Stimulated activated naive CD8-positive, alpha-beta T cell treated with anti-CD3 and anti-CD28 coated beads, Interleukin-15, Interleukin-2, amounts not matched to agents 100 ng/mL and 50 ng/mL, for 24 hours (primary cell): Measurements from ENCODE around the gene SLC6A7.
"Not testable (repeated sequence)": the region's sequence is repeated elsewhere in the genome, so short reads cannot be mapped to it uniquely, and the experiment has no call there.

Experiments used
- H3K27ac Mint-ChIP-seq: one replicate; pipeline ENCODE4 v1.8.0; 2021; ENCODE audit warnings: mild to moderate bottlenecking, mixed read lengths
- H3K27me3 Mint-ChIP-seq: one replicate; pipeline ENCODE4 v1.8.0; 2021; ENCODE audit warnings: mixed read lengths
- H3K36me3 Mint-ChIP-seq: one replicate; pipeline ENCODE4 v1.8.0; 2021; ENCODE audit warnings: low read depth, mixed read lengths
- H3K4me1 Mint-ChIP-seq: one replicate; pipeline ENCODE4 v1.8.0; 2021; ENCODE audit warnings: low read depth, mixed read lengths
- H3K4me3 Mint-ChIP-seq: one replicate; pipeline ENCODE4 v1.8.0; 2021; ENCODE audit warnings: mild to moderate bottlenecking, mixed read lengths
- H3K9me3 Mint-ChIP-seq: one replicate; pipeline ENCODE4 v1.8.0; 2021; ENCODE audit warnings: mixed read lengths

Gene SLC6A7

GRCh38 chr5:150239794-150240122 lies 49.9 kb downstream of the SLC6A7 start:
- H3K36me3 Mint-ChIP-seq, result no peaks in the 10 kb centered on the region
- no peak overlapping the region for H3K4me3 Mint-ChIP-seq
- no peaks in the 10 kb centered on the region for H3K9me3 Mint-ChIP-seq
- no peaks in the 10 kb centered on the region for H3K4me1 Mint-ChIP-seq
- no peaks in the 10 kb centered on the region for H3K27me3 Mint-ChIP-seq
- no peak overlapping the region for H3K27ac Mint-ChIP-seq

DNA sequence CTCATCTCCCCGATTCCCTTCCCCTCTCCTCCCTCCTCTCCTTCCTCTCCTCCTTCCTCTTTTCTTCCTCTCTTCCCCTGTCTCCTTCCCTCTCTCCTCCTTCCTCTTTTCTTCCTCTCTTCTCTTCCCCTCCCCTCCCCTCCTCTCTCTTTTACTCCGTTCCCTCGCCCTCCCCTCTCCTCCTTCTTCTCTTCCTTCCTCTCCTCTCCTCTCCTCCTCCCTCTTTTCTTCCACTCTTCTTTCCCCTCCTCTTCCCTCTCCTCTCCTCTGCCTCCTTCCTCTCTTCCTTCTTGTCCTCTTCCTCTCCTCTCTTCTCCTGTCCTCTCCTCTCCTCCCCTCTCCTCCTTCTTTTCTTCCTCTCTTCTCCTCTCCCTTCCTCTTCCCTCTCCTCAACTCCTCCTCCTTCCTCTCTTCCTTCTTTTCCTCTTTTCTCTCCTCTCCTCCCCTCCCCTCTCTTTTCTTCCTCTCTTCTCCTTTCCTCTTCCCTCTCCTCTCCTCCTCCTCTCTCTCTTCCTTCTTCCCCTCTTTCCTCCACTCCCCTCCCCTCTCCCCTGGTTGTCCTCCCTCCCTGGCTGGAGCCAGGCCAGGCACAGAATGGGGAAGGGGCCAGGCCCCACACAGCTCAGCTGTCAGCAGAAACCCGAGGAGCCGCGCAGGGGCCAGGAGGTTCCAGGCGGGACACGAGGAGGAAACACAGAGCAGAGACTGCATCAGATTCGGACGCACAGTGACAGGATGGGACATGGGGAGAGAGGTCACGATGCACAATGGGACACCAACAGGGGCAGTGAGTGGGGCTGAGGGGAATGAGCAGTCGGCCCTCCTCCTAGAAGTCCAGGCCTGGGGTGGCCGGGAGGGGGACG lies 51.7 kb downstream of the SLC6A7 start:
- H3K4me3 Mint-ChIP-seq, result no peak overlapping the region
- H3K36me3 Mint-ChIP-seq, result no peaks in the 10 kb centered on the region
- no peak overlapping the region for H3K27ac Mint-ChIP-seq

GRCh38 chr5:150242251-150242894 lies 52.5 kb downstream of the SLC6A7 start:
- Mint-ChIP-seq H3K4me1 (no peaks in the 10 kb centered on the region), H3K9me3 (no peaks in the 10 kb centered on the region), H3K36me3 (no peaks in the 10 kb centered on the region), H3K27me3 (no peaks in the 10 kb centered on the region), H3K4me3 (no peak overlapping the region), H3K27ac (no peak overlapping the region)

More for the DNA sequence above, 51.7 kb downstream of the SLC6A7 start:
- Mint-ChIP-seq H3K27me3 (no peaks in the 10 kb centered on the region), H3K4me1 (no peaks in the 10 kb centered on the region), H3K9me3 (no peaks in the 10 kb centered on the region)

- no peaks in the 10 kb centered on the region for H3K36me3 Mint-ChIP-seq
These were observed 53.7 kb downstream of the SLC6A7 start for GRCh38 chr5:150243590-150243989.

DNA sequence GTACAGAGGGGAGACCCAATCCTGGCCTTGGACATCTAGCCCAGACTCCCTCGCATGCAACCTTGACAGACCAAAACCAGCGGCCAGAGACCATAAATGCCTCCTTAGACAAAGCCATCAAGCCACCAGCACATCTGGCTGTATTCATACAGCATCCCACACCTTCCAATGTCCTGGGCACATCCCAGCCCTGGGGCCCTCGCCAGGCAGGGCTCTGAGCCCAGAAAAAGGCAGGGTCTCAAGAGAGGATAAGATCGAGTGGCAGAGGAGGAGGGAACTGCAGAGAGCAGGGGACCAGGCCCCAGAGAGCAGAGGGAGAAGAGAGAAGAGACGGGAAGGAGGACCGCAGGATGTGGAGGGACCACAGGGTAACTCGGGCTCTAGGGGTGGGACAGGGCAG lies 54.3 kb downstream of the SLC6A7 start:
- H3K36me3 Mint-ChIP-seq, result no peaks in the 10 kb centered on the region
- no peak overlapping the region for H3K27ac Mint-ChIP-seq
- H3K4me3 Mint-ChIP-seq, result no peak overlapping the region
- H3K4me1 Mint-ChIP-seq, result no peaks in the 10 kb centered on the region
- H3K9me3 Mint-ChIP-seq, result no peaks in the 10 kb centered on the region
- no peaks in the 10 kb centered on the region for H3K27me3 Mint-ChIP-seq

More at GRCh38 chr5:150243590-150243989, 53.7 kb downstream of the SLC6A7 start:
- Mint-ChIP-seq H3K9me3 (no peaks in the 10 kb centered on the region), H3K4me1 (no peaks in the 10 kb centered on the region), H3K27ac (no peak overlapping the region), H3K27me3 (no peaks in the 10 kb centered on the region), H3K4me3 (no peak overlapping the region)

GRCh38 chr5:150245111-150245789 lies 55.4 kb downstream of the SLC6A7 start:
- Mint-ChIP-seq H3K9me3 (no peaks in the 10 kb centered on the region), H3K36me3 (no peaks in the 10 kb centered on the region), H3K27ac (no peak overlapping the region), H3K4me3 (no peak overlapping the region), H3K4me1 (no peaks in the 10 kb centered on the region), H3K27me3 (no peaks in the 10 kb centered on the region)

GRCh38 chr5:150245808-150246207 lies 55.9 kb downstream of the SLC6A7 start:
- Mint-ChIP-seq H3K27ac (no peak overlapping the region), H3K4me1 (no peaks in the 10 kb centered on the region), H3K9me3 (no peaks in the 10 kb centered on the region), H3K4me3 (no peak overlapping the region), H3K27me3 (no peaks in the 10 kb centered on the region), H3K36me3 (no peaks in the 10 kb centered on the region)

DNA sequence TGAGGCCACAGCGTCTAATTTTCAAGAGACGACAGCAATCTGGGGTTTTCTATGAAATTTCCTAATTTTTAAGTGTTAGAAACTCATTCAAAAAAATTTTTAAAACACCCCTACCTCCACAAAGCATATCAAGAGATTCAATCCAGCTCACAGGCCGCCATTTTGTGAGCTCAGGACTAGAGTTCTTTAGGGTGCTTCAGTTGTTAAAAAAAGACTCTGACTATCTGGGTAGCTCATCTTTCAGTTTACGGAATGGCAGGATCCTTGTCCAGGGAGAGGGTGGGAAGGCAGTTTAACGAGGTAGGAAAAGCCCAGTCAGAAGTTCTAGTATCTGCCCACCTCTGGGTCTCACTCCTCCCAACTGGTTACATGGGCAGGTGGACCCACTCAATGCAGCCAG lies 56.6 kb downstream of the SLC6A7 start:
- no peaks in the 10 kb centered on the region for H3K9me3 Mint-ChIP-seq

DNA sequence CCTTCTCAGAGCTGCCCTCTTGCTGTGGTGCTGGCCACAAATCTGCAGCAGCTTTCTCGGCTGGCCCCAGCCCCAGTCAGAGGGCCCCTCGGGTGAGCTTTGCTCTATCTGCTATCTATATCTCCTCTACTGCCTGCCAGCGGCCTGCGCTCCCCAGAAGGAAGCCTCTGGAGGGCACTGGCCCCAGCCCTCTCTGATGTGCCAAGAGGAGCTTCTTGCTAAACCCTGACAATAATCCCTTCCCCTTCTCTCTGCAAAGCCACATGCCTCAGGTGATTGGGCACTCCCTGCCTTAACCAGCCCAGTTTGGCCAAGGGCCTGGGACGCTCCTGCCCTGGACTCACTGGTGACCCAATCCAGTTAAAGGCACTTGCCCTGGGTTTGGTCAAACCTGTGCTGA lies 57.0 kb downstream of the SLC6A7 start:
- Mint-ChIP-seq H3K9me3 (no peaks in the 10 kb centered on the region), H3K36me3 (no peaks in the 10 kb centered on the region), H3K4me1 (no peaks in the 10 kb centered on the region), H3K4me3 (no peak overlapping the region), H3K27ac (no peak overlapping the region), H3K27me3 (no peaks in the 10 kb centered on the region)

More for the DNA sequence above, 56.6 kb downstream of the SLC6A7 start:
- Mint-ChIP-seq H3K27ac (no peak overlapping the region), H3K27me3 (no peaks in the 10 kb centered on the region), H3K4me1 (no peaks in the 10 kb centered on the region), H3K4me3 (no peak overlapping the region), H3K36me3 (no peaks in the 10 kb centered on the region)

DNA sequence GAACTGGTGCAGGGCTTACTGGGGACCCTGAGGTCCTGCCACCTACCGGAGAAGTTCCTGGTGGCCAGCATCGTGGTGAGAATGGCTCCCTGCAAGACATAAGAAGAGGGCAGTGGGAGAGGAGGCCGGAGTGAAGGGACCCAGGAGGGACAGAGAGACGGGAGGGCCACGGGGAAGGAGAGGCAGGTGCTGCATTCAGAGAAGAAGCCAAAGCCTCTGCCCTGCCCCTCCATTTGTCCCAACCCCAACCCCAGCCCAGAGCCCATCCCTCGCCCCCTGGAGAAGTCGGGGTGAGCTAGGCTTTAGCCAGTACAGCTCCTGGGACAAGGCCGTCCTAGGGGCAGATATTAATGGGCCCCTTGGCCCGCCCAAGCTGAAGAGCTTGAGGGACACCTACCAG lies 57.9 kb downstream of the SLC6A7 start:
- Mint-ChIP-seq H3K27me3 (no peaks in the 10 kb centered on the region), H3K9me3 (no peaks in the 10 kb centered on the region), H3K4me1 (no peaks in the 10 kb centered on the region), H3K4me3 (no peak overlapping the region), H3K36me3 (no peaks in the 10 kb centered on the region), H3K27ac (no peak overlapping the region)

DNA sequence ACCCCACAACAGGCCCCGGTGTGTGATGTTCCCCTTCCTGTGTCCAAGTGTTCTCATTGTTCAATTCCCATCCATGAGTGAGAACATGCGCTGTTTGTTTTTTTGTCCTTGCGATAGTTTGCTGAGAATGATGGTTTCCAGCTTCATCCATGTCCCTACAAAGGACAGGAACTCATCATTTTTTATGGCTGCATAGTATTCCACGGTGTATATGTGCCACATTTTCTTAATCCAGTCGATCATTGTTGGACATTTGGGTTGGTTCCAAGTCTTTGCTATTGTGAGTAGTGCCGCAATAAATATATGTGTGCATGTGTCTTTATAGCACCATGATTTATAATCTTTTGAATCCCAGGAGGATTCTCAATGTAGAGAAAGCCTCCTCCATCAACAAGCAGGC lies 58.6 kb downstream of the SLC6A7 start:
- not testable (repeated sequence) for H3K4me3 Mint-ChIP-seq, H3K27ac Mint-ChIP-seq, H3K36me3 Mint-ChIP-seq, H3K4me1 Mint-ChIP-seq, H3K27me3 Mint-ChIP-seq, H3K9me3 Mint-ChIP-seq

DNA sequence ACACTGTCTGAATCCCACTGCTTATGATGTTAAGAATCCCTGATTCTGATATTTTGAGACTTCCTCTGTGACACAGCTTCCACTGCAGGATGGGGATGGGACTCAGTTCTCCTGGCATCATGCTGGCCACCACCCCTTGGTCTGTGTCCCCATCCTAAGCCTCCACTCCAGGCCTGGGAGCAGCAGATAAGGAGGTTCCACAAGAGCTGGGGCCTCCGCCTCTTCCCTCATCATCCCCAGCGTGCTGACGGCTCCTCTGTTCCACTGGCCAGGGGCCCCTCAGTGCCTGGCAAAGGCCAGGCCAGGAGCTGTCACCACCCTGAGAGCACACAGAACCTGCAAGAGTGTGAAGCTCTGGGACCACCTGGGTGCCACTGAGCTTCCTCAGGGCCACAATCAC lies 59.1 kb downstream of the SLC6A7 start:
- Mint-ChIP-seq H3K9me3 (no peaks in the 10 kb centered on the region), H3K36me3 (no peaks in the 10 kb centered on the region), H3K4me1 (no peaks in the 10 kb centered on the region), H3K27ac (no peak overlapping the region), H3K4me3 (no peak overlapping the region), H3K27me3 (no peaks in the 10 kb centered on the region)

DNA sequence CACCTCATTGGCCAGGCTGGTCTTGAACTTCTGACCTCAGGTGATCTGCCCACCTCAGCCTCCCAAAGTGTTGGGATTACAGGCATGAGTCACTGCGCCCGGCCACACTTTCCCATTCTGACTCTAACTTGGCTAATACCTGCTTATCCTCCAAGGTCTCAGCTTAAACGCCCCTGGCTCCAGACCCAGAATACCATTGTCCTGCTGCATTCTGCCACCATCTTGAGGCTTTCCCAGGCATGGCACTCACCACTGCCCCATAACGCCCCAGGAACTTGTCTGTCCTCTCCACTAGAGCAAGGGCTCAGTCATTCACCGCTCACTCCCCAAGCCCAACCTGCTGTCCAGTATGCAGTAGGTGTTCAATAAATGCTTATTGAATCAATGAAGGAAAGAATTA lies 59.9 kb downstream of the SLC6A7 start:
- Mint-ChIP-seq H3K9me3 (no peaks in the 10 kb centered on the region), H3K27me3 (no peaks in the 10 kb centered on the region), H3K36me3 (no peaks in the 10 kb centered on the region), H3K27ac (no peak overlapping the region), H3K4me1 (no peaks in the 10 kb centered on the region), H3K4me3 (no peak overlapping the region)

DNA sequence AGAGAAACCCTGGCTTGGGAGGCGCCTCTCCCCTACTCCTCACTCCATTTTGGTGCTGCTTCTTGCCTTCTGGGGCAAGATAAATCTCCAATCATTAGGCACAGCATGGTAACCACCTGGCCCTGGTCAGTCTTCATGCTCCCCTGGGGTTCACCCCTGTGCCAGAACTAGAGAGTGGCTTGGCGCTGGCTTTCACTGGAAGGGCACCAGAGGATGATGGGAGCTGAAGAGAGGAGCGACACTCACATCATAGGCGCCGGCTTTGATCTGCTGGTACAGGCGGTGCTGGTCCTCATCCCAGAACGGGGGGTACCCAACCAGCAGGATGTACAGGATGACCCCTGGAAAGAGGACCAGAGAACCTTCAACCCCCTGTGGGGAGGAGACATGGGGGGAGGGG lies 61.6 kb downstream of the SLC6A7 start:
- no peaks in the 10 kb centered on the region for H3K4me1 Mint-ChIP-seq

GRCh38 chr5:150252489-150252888 lies 62.6 kb downstream of the SLC6A7 start:
- H3K9me3 Mint-ChIP-seq, result no peaks in the 10 kb centered on the region
- no peaks in the 10 kb centered on the region for H3K36me3 Mint-ChIP-seq
- no peak overlapping the region for H3K4me3 Mint-ChIP-seq
- no peaks in the 10 kb centered on the region for H3K27me3 Mint-ChIP-seq
- no peak overlapping the region for H3K27ac Mint-ChIP-seq
- no peaks in the 10 kb centered on the region for H3K4me1 Mint-ChIP-seq

More for the DNA sequence above, 61.6 kb downstream of the SLC6A7 start:
- Mint-ChIP-seq H3K27me3 (no peaks in the 10 kb centered on the region), H3K27ac (no peak overlapping the region), H3K36me3 (no peaks in the 10 kb centered on the region), H3K9me3 (no peaks in the 10 kb centered on the region), H3K4me3 (no peak overlapping the region)
